ENCODE measurements around the gene TIMM29. TPM values are rescaled to one million over a fixed set of nuclear protein-coding genes. Genes with fewer than 3 reads are reported as not detected.
"Not testable (repeated sequence)": the region's sequence is repeated elsewhere in the genome, so short reads cannot be mapped to it uniquely, and the experiment has no call there.

The TIMM29 gene
- total RNA-seq, 1 donor from 2014 or later: 66.9 TPM

DNA sequence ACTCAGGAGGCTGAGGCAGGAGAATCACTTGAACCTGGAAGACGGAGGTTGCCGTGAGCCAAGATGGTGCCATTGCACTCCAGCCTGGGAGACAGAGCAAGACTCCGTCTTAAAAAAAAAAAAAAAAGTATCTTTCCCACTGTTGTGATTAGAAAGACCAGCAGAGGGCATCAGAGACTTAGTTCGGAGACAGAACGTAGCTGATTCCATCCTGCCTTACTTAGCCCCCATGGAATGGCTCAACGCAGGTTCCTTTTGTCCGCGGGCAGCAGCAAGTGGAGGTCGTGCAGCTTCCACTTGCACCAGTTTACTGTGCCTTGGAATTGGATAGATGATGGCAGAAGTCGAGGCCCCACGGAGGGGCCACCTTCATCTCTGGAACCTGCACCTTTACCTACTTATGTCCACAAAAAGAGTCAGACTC, 8.1 kb downstream of the TIMM29 start:
- no peaks in the 10 kb centered on the region for H3K27me3 ChIP-seq
- no peak for DNase-seq (ENCODE audit: low spot score in 2 of 2)
- peak overlapping the region in 1 of 2 donors; percentile 33 for H3K4me3 ChIP-seq
- intact Hi-C loops (cut with DNase I): loop anchor here (5.0 to 10.0 kb wide), 2 partner anchors 46 to 268 kb away; no protein-coding TSS in a partner anchor
- H3K4me1 ChIP-seq: no peaks in the 10 kb centered on the region
- peaks cover 2 to 18% of the 10 kb centered on the region in 2 donors for H3K36me3 ChIP-seq
- H3K27ac ChIP-seq: no peak overlapping the region
- no peaks in the 10 kb centered on the region for H3K9me3 ChIP-seq
- TF ChIP-seq, protein P1, sequence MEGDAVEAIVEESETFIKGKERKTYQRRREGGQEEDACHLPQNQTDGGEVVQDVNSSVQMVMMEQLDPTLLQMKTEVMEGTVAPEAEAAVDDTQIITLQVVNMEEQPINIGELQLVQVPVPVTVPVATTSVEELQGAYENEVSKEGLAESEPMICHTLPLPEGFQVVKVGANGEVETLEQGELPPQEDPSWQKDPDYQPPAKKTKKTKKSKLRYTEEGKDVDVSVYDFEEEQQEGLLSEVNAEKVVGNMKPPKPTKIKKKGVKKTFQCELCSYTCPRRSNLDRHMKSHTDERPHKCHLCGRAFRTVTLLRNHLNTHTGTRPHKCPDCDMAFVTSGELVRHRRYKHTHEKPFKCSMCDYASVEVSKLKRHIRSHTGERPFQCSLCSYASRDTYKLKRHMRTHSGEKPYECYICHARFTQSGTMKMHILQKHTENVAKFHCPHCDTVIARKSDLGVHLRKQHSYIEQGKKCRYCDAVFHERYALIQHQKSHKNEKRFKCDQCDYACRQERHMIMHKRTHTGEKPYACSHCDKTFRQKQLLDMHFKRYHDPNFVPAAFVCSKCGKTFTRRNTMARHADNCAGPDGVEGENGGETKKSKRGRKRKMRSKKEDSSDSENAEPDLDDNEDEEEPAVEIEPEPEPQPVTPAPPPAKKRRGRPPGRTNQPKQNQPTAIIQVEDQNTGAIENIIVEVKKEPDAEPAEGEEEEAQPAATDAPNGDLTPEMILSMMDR (IDR thresholded peaks at IDR 0.05): peak; percentile 59 to 73 (median 66)

DNA sequence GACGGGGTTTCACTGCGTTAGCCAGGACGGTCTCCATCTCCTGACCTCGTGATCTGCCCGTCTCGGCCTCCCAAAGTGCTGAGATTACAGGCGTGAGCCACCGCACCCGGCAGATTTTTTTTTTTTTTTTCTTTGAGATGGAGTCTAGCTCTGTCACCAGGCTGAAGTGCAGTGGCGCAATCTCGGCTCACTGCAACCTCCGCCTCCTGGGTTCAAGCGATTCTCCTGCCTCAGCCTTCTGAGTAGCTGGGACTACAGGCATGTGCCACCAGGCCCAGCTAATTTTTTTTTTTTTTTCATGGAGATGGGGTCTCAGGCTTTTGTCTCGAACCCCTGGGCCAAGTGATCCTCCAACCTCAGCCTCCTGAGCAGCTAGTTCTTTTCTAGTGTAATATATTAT, 13.0 kb downstream of the TIMM29 start:
- not testable (repeated sequence) for H3K4me3 ChIP-seq; H3K4me1 ChIP-seq; H3K27me3 ChIP-seq; H3K27ac ChIP-seq; DNase-seq (ENCODE audit: low spot score in 2 of 2); H3K36me3 ChIP-seq; H3K9me3 ChIP-seq
- intact Hi-C loops (cut with DNase I): loop anchor here (5.0 kb wide), 1 partner anchor 186 kb away; no protein-coding TSS in a partner anchor

GRCh38 chr19:10943412-10943811, 14.8 kb downstream of the TIMM29 start:
- H3K4me3 ChIP-seq; H3K27me3 ChIP-seq; H3K4me1 ChIP-seq; H3K36me3 ChIP-seq; H3K9me3 ChIP-seq; DNase-seq (ENCODE audit: low spot score in 2 of 2); H3K27ac ChIP-seq: not testable (repeated sequence)
- intact Hi-C loops (cut with DNase I): loop anchor here (5.0 kb wide), 1 partner anchor 184 kb away; no protein-coding TSS in a partner anchor

GRCh38 chr19:10945264-10945663, 16.7 kb downstream of the TIMM29 start:
- intact Hi-C loops (cut with DNase I): no loop called here
- no peak overlapping the region for H3K4me3 ChIP-seq
- no peaks in the 10 kb centered on the region for H3K27me3 ChIP-seq
- TF ChIP-seq, protein P1 (IDR thresholded peaks at IDR 0.05): no peak
- no peak overlapping the region for H3K27ac ChIP-seq
- DNase-seq (ENCODE audit: low spot score in 2 of 2): no peak
- H3K4me1 ChIP-seq: no peaks in the 10 kb centered on the region
- no peaks in the 10 kb centered on the region for H3K9me3 ChIP-seq
- H3K36me3 ChIP-seq: no peaks in the 10 kb centered on the region

DNA sequence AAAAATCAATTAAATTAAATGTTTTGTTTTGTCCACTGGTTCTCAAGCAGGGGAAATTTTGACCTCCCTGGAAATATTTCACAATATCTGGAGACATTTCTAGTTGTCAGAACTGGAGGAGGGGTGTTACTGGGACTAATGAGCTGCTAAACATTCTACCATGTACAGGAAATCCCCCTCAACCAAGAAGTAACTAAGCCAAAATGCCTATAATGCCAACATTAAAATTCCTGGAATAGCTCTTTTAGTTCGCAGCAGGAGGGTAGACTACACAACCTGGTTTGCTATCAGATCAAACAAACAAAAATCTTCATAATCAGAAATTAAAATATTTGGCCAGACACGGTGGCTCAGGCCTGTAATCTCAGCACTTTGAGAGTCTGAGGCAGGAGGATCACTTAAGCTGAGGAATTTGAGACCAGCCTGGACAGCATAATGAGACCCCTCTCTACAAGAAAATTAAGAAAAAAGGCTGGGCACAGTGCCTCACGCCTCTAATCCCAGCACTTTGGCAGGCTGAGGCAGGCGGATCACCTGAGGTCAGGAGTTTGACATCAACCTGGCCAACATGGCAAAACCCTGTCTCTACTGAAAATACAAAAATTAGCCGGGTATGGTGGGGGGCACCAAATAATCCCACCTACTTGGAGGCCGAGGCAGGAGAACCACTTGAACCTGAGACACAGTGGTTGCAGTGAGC, 18.5 kb downstream of the TIMM29 start:
- Histone ChIP-seq H3K27ac (peak overlapping the region in 1 of 2 donors; percentile 28), H3K9me3 (no peaks in the 10 kb centered on the region), H3K4me3 (no peak overlapping the region), H3K4me1 (no peaks in the 10 kb centered on the region), H3K36me3 (no peaks in the 10 kb centered on the region), H3K27me3 (no peaks in the 10 kb centered on the region)
- DNase-seq (ENCODE audit: low spot score in 2 of 2): no peak
- intact Hi-C loops (cut with DNase I): no loop called here
- TF ChIP-seq, protein P1 (IDR thresholded peaks at IDR 0.05): no peak

- Histone ChIP-seq H3K27ac (no peak overlapping the region), H3K36me3 (no peaks in the 10 kb centered on the region), H3K4me1 (no peaks in the 10 kb centered on the region), H3K27me3 (no peaks in the 10 kb centered on the region), H3K9me3 (no peaks in the 10 kb centered on the region), H3K4me3 (no peak overlapping the region)
- no peak for DNase-seq (ENCODE audit: low spot score in 2 of 2)
- intact Hi-C loops (cut with DNase I): no loop called here
- TF ChIP-seq, protein P1 (IDR thresholded peaks at IDR 0.05): no peak
Measured at GRCh38 chr19:10952809-10953208, 24.2 kb downstream of the TIMM29 start.

- H3K27me3 ChIP-seq; intact Hi-C loops (cut with DNase I); H3K9me3 ChIP-seq; DNase-seq (ENCODE audit: low spot score in 2 of 2); H3K36me3 ChIP-seq: not testable (repeated sequence)
- Histone ChIP-seq H3K4me1 (peaks cover 3 to 10% of the 10 kb centered on the region in 2 donors), H3K27ac (peak overlapping the region in 1 of 2 donors; percentile 92), H3K4me3 (peak overlapping the region in 1 of 2 donors; percentile 100)
Measured at GRCh38 chr19:10959277-10959968, 30.8 kb downstream of the TIMM29 start.
